MCF 10A (cell line): ENCODE data around the gene THRB. TPM values are rescaled to one million over a fixed set of nuclear protein-coding genes. Genes with fewer than 3 reads are reported as not detected.

Experiments
- BruUV-seq: library from RNA; stranded (reverse); fragments of 400-500 nt; replicated peaks from 2 replicates; lab custom pipeline; 2021; lab: Mats Ljungman, UMichigan
- CTCF ChIA-PET: fragments of 300-600 bp; sonication (Branson Sonifier 250); formaldehyde crosslinking; extraction: SDS; loops from one replicate; lab custom pipeline; 2021; ENCODE audit warnings: antibody characterized with exemption, inconsistent platforms; lab: Yijun Ruan, JAX
- POLR2A ChIA-PET: fragments of 300-600, 350-650 bp; sonication (Branson Sonifier 250); formaldehyde crosslinking; extraction: SDS; loops from one replicate; lab custom pipeline; 2020; ENCODE audit warnings: antibody characterized with exemption, inconsistent platforms; lab: Yijun Ruan, JAX
- DNase-seq: peaks from one replicate; pipeline ENCODE4 v3.0.0-alpha.2; 2018; ENCODE audit not compliant: unreplicated experiment
- H3K27ac Mint-ChIP-seq: one replicate; pipeline ENCODE4 v1.8.0; 2022; ENCODE audit warnings: mild to moderate bottlenecking, low read depth, mixed read lengths; ENCODE audit not compliant: unreplicated experiment
- H3K27me3 Mint-ChIP-seq: one replicate; pipeline ENCODE4 v1.8.0; 2022; ENCODE audit warnings: mixed read lengths; ENCODE audit not compliant: insufficient read depth, unreplicated experiment
- H3K36me3 Mint-ChIP-seq: one replicate; pipeline ENCODE4 v1.8.0; 2022; ENCODE audit warnings: mild to moderate bottlenecking, moderate library complexity, mixed read lengths; ENCODE audit not compliant: insufficient read depth, unreplicated experiment
- H3K4me1 Mint-ChIP-seq: one replicate; pipeline ENCODE4 v1.8.0; 2022; ENCODE audit warnings: mixed read lengths; ENCODE audit not compliant: insufficient read depth, unreplicated experiment
- H3K4me3 Mint-ChIP-seq: one replicate; pipeline ENCODE4 v1.8.0; 2022; ENCODE audit warnings: mild to moderate bottlenecking, moderate library complexity, mixed read lengths; ENCODE audit not compliant: unreplicated experiment
- H3K9me3 Mint-ChIP-seq: one replicate; pipeline ENCODE4 v1.8.0; 2022; ENCODE audit warnings: mixed read lengths; ENCODE audit not compliant: unreplicated experiment
- intact Hi-C: fragments of 100-400 bp; cut with micrococcal nuclease; formaldehyde crosslinking; loops from 2 replicates; pipeline ENCODE4 v1.14.1; 2022
- total RNA-seq: library from RNA; stranded (reverse); gene quantifications from 2 replicates; pipeline ENCODE4 v1.2.3, GENCODE V29; 2022
- TF ChIP-seq, protein P1 (sequence below): fragments of 200-600 bp; IDR thresholded peaks from one replicate; pipeline ENCODE4 v1.8.0; 2022; ENCODE audit warnings: antibody characterized with exemption, mild to moderate bottlenecking; ENCODE audit not compliant: unreplicated experiment

The THRB gene
- total RNA-seq, 1 experiment from 2014 or later = 4.2 TPM

DNA sequence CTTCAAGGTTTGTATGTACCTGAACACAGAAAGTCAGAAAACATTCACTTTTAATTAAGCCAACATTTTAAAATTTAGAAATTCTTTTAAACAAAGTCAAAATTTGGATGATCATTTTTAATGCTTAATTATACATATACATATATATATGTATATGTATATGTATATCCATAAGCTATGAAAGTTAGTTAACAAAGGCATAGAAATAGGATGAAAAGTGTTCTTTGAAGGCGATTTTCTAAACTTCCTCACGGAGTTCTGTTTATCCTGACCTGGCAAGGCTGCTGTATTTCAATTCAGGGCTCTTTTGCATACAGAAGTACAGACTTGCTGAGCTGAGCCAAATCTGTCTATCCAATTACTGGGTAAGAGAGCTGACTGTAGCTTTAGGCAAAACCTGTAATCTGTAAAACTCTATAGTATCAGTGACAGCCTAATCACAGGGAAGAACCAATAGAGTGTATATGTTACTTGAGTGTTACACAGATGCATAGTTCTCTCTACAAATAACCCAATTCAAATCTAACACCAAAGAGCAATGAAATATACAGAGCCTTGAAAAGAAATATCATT is 32.1 kb upstream of the THRB start:
- CTCF ChIA-PET = interaction anchor here (0.6 to 2.1 kb wide), 6 partner anchors 10 to 1121 kb away, joined by 3 to 7 read pairs (median 4); no protein-coding TSS in a partner anchor
- intact Hi-C loops = no loop called here
- DNase-seq = no peak
- BruUV-seq = no TSS peak
- H3K4me1 Mint-ChIP-seq = peaks cover 5% of the 10 kb centered on the region
- H3K9me3 Mint-ChIP-seq = no peaks in the 10 kb centered on the region
- TF ChIP-seq, protein P1, sequence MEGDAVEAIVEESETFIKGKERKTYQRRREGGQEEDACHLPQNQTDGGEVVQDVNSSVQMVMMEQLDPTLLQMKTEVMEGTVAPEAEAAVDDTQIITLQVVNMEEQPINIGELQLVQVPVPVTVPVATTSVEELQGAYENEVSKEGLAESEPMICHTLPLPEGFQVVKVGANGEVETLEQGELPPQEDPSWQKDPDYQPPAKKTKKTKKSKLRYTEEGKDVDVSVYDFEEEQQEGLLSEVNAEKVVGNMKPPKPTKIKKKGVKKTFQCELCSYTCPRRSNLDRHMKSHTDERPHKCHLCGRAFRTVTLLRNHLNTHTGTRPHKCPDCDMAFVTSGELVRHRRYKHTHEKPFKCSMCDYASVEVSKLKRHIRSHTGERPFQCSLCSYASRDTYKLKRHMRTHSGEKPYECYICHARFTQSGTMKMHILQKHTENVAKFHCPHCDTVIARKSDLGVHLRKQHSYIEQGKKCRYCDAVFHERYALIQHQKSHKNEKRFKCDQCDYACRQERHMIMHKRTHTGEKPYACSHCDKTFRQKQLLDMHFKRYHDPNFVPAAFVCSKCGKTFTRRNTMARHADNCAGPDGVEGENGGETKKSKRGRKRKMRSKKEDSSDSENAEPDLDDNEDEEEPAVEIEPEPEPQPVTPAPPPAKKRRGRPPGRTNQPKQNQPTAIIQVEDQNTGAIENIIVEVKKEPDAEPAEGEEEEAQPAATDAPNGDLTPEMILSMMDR = no peak
- no peaks in the 10 kb centered on the region for H3K27me3 Mint-ChIP-seq
- H3K27ac Mint-ChIP-seq = no peak overlapping the region
- no peak overlapping the region for H3K4me3 Mint-ChIP-seq
- POLR2A ChIA-PET = no interaction called here
- H3K36me3 Mint-ChIP-seq = no peaks in the 10 kb centered on the region

GRCh38 chr3:24525557-24525956 is 30.9 kb upstream of the THRB start:
- POLR2A ChIA-PET = no interaction called here
- H3K36me3 Mint-ChIP-seq = no peaks in the 10 kb centered on the region

DNA sequence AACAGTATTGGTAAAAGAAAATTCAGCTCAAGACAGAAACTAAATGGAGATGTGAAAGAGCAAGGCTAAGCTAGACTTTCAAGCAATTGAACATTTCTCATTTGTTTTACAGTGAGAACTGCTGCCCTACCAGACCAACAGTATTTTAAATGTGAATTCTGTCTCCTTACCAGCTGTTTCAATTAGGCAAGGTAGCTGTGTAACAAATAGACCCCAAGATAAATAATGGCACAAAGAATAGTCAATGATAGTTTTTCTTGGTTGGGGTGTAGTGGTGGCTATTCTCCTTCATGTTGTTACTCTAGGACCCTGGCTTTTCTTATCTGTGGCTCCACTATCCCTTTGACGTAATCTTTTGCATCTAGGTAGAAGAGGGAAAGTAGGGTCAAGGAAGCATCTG is 30.4 kb upstream of the THRB start:
- Mint-ChIP-seq H3K9me3 (no peaks in the 10 kb centered on the region), H3K36me3 (no peaks in the 10 kb centered on the region), H3K27me3 (no peaks in the 10 kb centered on the region), H3K27ac (no peak overlapping the region), H3K4me3 (no peak overlapping the region), H3K4me1 (peaks cover 5% of the 10 kb centered on the region)
- CTCF ChIA-PET = interaction anchor here (0.5 to 2.1 kb wide), 3 partner anchors 12 to 532 kb away, joined by 3 to 7 read pairs (median 3); no protein-coding TSS in a partner anchor
- TF ChIP-seq, protein P1 = no peak
- intact Hi-C loops = no loop called here
- no TSS peak for BruUV-seq
- POLR2A ChIA-PET = interaction anchor here (1.3 to 1.7 kb wide), 3 partner anchors 11 to 39 kb away, joined by 3 to 5 read pairs (median 4); no protein-coding TSS in a partner anchor
- no peak for DNase-seq

More at GRCh38 chr3:24525557-24525956, 30.9 kb upstream of the THRB start:
- intact Hi-C loops = no loop called here
- peaks cover 5% of the 10 kb centered on the region for H3K4me1 Mint-ChIP-seq
- CTCF ChIA-PET = interaction anchor here (1.3 to 2.1 kb wide), 2 partner anchors 11 to 23 kb away, joined by 5 to 7 read pairs; no protein-coding TSS in a partner anchor
- no TSS peak for BruUV-seq
- H3K27me3 Mint-ChIP-seq = no peaks in the 10 kb centered on the region
- TF ChIP-seq, protein P1 = no peak
- H3K9me3 Mint-ChIP-seq = no peaks in the 10 kb centered on the region
- H3K27ac Mint-ChIP-seq = no peak overlapping the region
- DNase-seq = no peak
- no peak overlapping the region for H3K4me3 Mint-ChIP-seq

- TF ChIP-seq, protein P1 = no peak
- peak; percentile 38 for DNase-seq
- intact Hi-C loops = no loop called here
- CTCF ChIA-PET = interaction anchor here (0.7 to 1.5 kb wide), 3 partner anchors 11 to 68 kb away, joined by 3 read pairs; no protein-coding TSS in a partner anchor
- BruUV-seq = no TSS peak
- Mint-ChIP-seq H3K4me3 (no peak overlapping the region), H3K27me3 (no peaks in the 10 kb centered on the region), H3K9me3 (no peaks in the 10 kb centered on the region), H3K27ac (no peak overlapping the region), H3K4me1 (peaks cover 5% of the 10 kb centered on the region), H3K36me3 (no peaks in the 10 kb centered on the region)
- POLR2A ChIA-PET = interaction anchor here (0.6 to 1.7 kb wide), 5 partner anchors 10 to 196 kb away, joined by 3 to 5 read pairs (median 3); no protein-coding TSS in a partner anchor
Observed at GRCh38 chr3:24523988-24524727, 29.5 kb upstream of the THRB start.
